HepG2 (cell line): ENCODE results near the gene LCE7A. TPM values are rescaled to one million over a fixed set of nuclear protein-coding genes. Genes with fewer than 3 reads are reported as not detected.

Source experiments
- ATAC-seq: fragments of 200-7000 bp; cut with Tn5 transposase; 3 replicates; pipeline ENCODE4 v1.9.1; 2020; ENCODE audit warnings: mild to moderate bottlenecking, moderate library complexity
- BruUV-seq: library from RNA; stranded (reverse); fragments of 400-500 nt; replicated peaks from 2 replicates; lab custom pipeline; 2021; lab: Mats Ljungman, UMichigan
- CTCF ChIA-PET: fragments of 300-600 bp; formaldehyde crosslinking; extraction: SDS; loops from one replicate; lab custom pipeline; 2021; ENCODE audit warnings: low total read pairs, inconsistent platforms, low intra/inter-chr PET ratio; lab: Yijun Ruan, JAX
- POLR2A ChIA-PET: fragments of 350-600 bp; sonication (Branson Sonifier 250); formaldehyde crosslinking; loops from one replicate; lab custom pipeline; 2020; ENCODE audit warnings: antibody characterized with exemption, inconsistent platforms; lab: Yijun Ruan, JAX
- DNase-seq: peaks from one replicate; pipeline ENCODE4 v3.0.0-alpha.2; 2015; ENCODE audit warnings: low spot score
- FAIRE-seq: peaks from 3 replicates; lab custom pipeline; 2011; peaks lifted over from hg19 to GRCh38; lab: Jason Lieb, UNC
- H2AFZ ChIP-seq: one replicate; pipeline ENCODE4 v1.6.1; 2011; ENCODE audit warnings: low read length, inconsistent platforms
- H3K27ac ChIP-seq: fragments of 300-600 bp; 3 replicates; pipeline ENCODE4 v1.8.0; 2011; ENCODE audit warnings: mixed run types, mild to moderate bottlenecking, mixed read lengths, low read length, inconsistent platforms; ENCODE audit not compliant: insufficient read depth; ENCODE audit errors: extremely low read length
- H3K27me3 ChIP-seq, 2 experiments: fragments of 200-600 bp in 1 of 2; 2 replicates in 1 of 2; 3 replicates in 1 of 2; pipeline versions ENCODE4 v1.6.0 to v1.8.0; 2011; ENCODE audit warnings: low read length in 2 of 2, mild to moderate bottlenecking in 2 of 2, moderate library complexity in 2 of 2, inconsistent platforms in 1 of 2; ENCODE audit not compliant: insufficient read depth in 2 of 2, control insufficient read depth in 1 of 2
- H3K36me3 ChIP-seq, 2 experiments: fragments of 200-600 bp in 1 of 2; replicated peaks in 1 of 2; 2 replicates in 1 of 2; 3 replicates in 1 of 2; pipeline versions ENCODE4 v1.5.1 to v1.8.0; 2011; ENCODE audit warnings: low read length in 2 of 2, inconsistent platforms in 1 of 2; ENCODE audit not compliant: insufficient read depth in 2 of 2, control insufficient read depth in 1 of 2
- H3K4me1 ChIP-seq: 2 replicates; pipeline ENCODE4 v1.5.1; 2012; ENCODE audit warnings: low read length, inconsistent platforms; ENCODE audit not compliant: insufficient read depth
- H3K4me2 ChIP-seq: 2 replicates; pipeline ENCODE4 v1.6.0; 2011; ENCODE audit warnings: low read depth, low read length, inconsistent platforms
- H3K4me3 ChIP-seq, 3 experiments: fragments of 200-600 bp in 1 of 3; sonication (generic), shearing (Covaris generic) in 1 of 3; replicated peaks in 1 of 3; 2 replicates each; pipeline ENCODE4 v1.5.1; 2011 to 2016; ENCODE audit warnings: low read length in 3 of 3, inconsistent platforms in 2 of 3, low read depth in 2 of 3, mild to moderate bottlenecking in 2 of 3, control low read depth in 1 of 3, mixed read lengths in 1 of 3; ENCODE audit not compliant: insufficient read depth in 1 of 3
- H3K79me2 ChIP-seq: one replicate; pipeline ENCODE4 v1.6.1; 2011; ENCODE audit warnings: low read length, inconsistent platforms; ENCODE audit not compliant: insufficient read depth
- H3K9ac ChIP-seq: 2 replicates; pipeline ENCODE4 v1.6.0; 2011; ENCODE audit warnings: mild to moderate bottlenecking, low read depth, low read length, inconsistent platforms; ENCODE audit not compliant: insufficient read depth
- H3K9me3 ChIP-seq: 2 replicates; pipeline ENCODE4 v1.5.1; 2012; ENCODE audit warnings: mild to moderate bottlenecking, low read length
- H4K20me1 ChIP-seq: 2 replicates; pipeline ENCODE4 v1.6.0; 2011; ENCODE audit warnings: inconsistent platforms, mild to moderate bottlenecking, low read length, moderate library complexity; ENCODE audit not compliant: insufficient read depth
- ATF7 ChIP-seq, 2 experiments: fragments of 450-650 bp in 1 of 2; sonication (generic) in 1 of 2; formaldehyde crosslinking in 1 of 2; IDR thresholded peaks; 2 replicates each; pipeline versions ENCODE4 v1.4.0 to v1.6.1; 2016 to 2020; ENCODE audit warnings: antibody characterized with exemption in 1 of 2, mild to moderate bottlenecking in 1 of 2, missing genetic modification reagents in 1 of 2
- DZIP1 ChIP-seq: sonication (generic); formaldehyde crosslinking; IDR thresholded peaks from 2 replicates; pipeline ENCODE4 v1.5.0; 2020; ENCODE audit warnings: mild to moderate bottlenecking, missing genetic modification reagents
- ESRRA ChIP-seq: sonication (generic); formaldehyde crosslinking; IDR thresholded peaks from 2 replicates; pipeline ENCODE4 v1.5.1; 2020; ENCODE audit warnings: mild to moderate bottlenecking, low read depth, missing genetic modification reagents
- SMAD9 ChIP-seq: sonication (generic); formaldehyde crosslinking; IDR thresholded peaks from 2 replicates; pipeline ENCODE4 v1.5.1; 2020; ENCODE audit warnings: mild to moderate bottlenecking, missing genetic modification reagents
- ZMYM2 ChIP-seq: sonication (generic); formaldehyde crosslinking; IDR thresholded peaks from 2 replicates; pipeline ENCODE4 v1.8.0; 2022; ENCODE audit warnings: mild to moderate bottlenecking, missing genetic modification reagents
- ZNF138 ChIP-seq: sonication (generic); formaldehyde crosslinking; IDR thresholded peaks from 2 replicates; pipeline ENCODE4 v1.5.0; 2020; ENCODE audit warnings: mild to moderate bottlenecking, low read depth, missing genetic modification reagents
- ZSCAN25 ChIP-seq: sonication (generic); formaldehyde crosslinking; IDR thresholded peaks from 2 replicates; pipeline ENCODE4 v1.8.0; 2022; ENCODE audit warnings: mild to moderate bottlenecking, missing genetic modification reagents
- WGBS: methylation state at CpG from one replicate; pipeline ENCODE4 v1.1.6; 2017; ENCODE audit warnings: low lambda C conversion rate; 5-methylcytosine and 5-hydroxymethylcytosine counted together
- in situ Hi-C: cut with HindIII; loops from 2 replicates; pipeline ENCODE4 v1.10.0; 2017; ENCODE audit warnings: low pct_unique_long_range_greater_than_20kb; ENCODE audit not compliant: extremely low pct_ligation_motif_present
- intact Hi-C: fragments of 100-400 bp; cut with micrococcal nuclease; formaldehyde crosslinking; loops from one replicate; pipeline ENCODE4 v1.10.0; 2022; ENCODE audit not compliant: unreplicated experiment
- polyA plus RNA-seq, 8 experiments: library from polyadenylated mRNA; depleted of rRNA in 3 of 8; stranded (reverse) in 7 of 8; unstranded in 1 of 8; fragments of >200 nt; fragmentation: Illumina TruSeq in 4 of 8; extraction: Trizol in 4 of 8; gene quantifications; 2 replicates each; pipeline versions ENCODE4 v1.2.1 to v1.2.3, GENCODE V29; 2011 to 2016; ENCODE audit warnings: low read depth in 4 of 8, missing spikeins in 1 of 8, mixed read lengths in 1 of 8; ENCODE audit not compliant: insufficient read depth in 1 of 8
- total RNA-seq, 5 experiments: library from RNA; depleted of rRNA; stranded (reverse); fragments of >200 nt; fragmentation: Illumina TruSeq; extraction: Trizol; gene quantifications; 2 replicates each; pipeline ENCODE4 v1.2.3, GENCODE V29; 2016; ENCODE audit warnings: low read depth in 1 of 5
- TF ChIP-seq, protein P1 (sequence below): sonication (generic); formaldehyde crosslinking; IDR thresholded peaks from 2 replicates; pipeline ENCODE4 v1.9.0; 2022; ENCODE audit warnings: missing genetic modification reagents, mild to moderate bottlenecking, borderline replicate concordance

The LCE7A gene
- total and polyA plus RNA-seq, 2 of the 13 experiments (the other 11 are each of a cell fraction or from before 2014, with no cell fraction given) = not detected

DNA sequence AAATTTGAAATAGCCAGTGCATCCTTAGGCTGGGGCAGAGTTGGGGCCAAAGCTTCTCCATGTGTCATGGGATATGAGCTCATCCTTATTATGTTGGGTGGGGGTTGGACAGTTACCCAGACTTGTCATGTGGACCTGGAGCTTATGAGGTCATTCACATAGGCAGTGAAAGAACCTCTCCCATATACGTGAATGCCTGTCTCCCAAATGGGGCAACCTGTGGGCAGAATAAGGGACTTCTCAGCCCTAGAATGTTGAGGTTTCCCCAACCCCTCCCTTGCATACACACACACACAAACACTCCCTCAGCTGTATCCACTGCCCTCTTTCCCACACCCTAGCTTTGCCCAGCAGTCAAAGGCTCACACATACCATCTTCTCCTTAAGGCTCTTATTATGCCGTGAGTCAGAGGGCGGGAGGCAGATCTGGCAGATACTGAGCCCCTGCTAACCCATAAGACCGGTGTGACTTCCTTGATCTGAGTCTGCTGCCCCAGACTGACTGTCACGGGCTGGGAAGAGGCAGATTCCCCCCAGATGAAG, 46.3 kb downstream of the LCE7A start:
- Histone ChIP-seq H4K20me1 (no peaks in the 10 kb centered on the region), H3K4me3 (no peak overlapping the region), H3K9ac (no peak overlapping the region), H3K4me1 (no peaks in the 10 kb centered on the region), H3K27me3 (no peaks in the 10 kb centered on the region; a peak in 1 of 5 replicates), H3K79me2 (no peaks in the 10 kb centered on the region), H3K36me3 (no peaks in the 10 kb centered on the region), H2AFZ (no peak overlapping the region), H3K4me2 (no peak overlapping the region), H3K9me3 (no peaks in the 10 kb centered on the region), H3K27ac (no peak overlapping the region)
- ChIA-PET CTCF (no interaction called here), POLR2A (no interaction called here)
- no peak for ATAC-seq
- intact Hi-C loops = no loop called here
- in situ Hi-C loops = no loop called here
- BruUV-seq = no TSS peak
- 3% methylated on average over 5 of the region's 5 CpGs for WGBS
- no peak for DNase-seq
- TF ChIP-seq ATF7 (IDR thresholded peaks at IDR 0.05) (peak; percentile 42; the same call in 1 of the 2 replicates), ATF7 (CRISPR knock-in tag; IDR thresholded peaks at IDR 0.05) (no peak), SMAD9 (no peak)
- FAIRE-seq = no peak

- Histone ChIP-seq H3K9me3 (no peaks in the 10 kb centered on the region), H2AFZ (no peak within 1 kb of the TSS), H3K9ac (no peak within 1 kb of the TSS), H3K4me2 (no peak within 1 kb of the TSS), H3K4me1 (no peaks in the 10 kb centered on the region), H3K27me3 (peaks cover 0 to 2% of the 10 kb centered on the region in 2 experiments; a peak in 1 of 5 replicates), H3K4me3 (no peak within 1 kb of the TSS), H3K27ac (no peak within 1 kb of the TSS), H3K79me2 (no peaks in the 10 kb centered on the region), H4K20me1 (no peaks in the 10 kb centered on the region), H3K36me3 (no peaks in the 10 kb centered on the region)
- no peak for DNase-seq
- ATAC-seq = no peak
- BruUV-seq = no TSS peak
- WGBS = 0% methylated on average over 4 of the region's 4 CpGs
- FAIRE-seq = no peak
- intact Hi-C loops (no loop called here), in situ Hi-C loops (no loop called here)
- CTCF ChIA-PET = no interaction called here
- POLR2A ChIA-PET = no interaction called here
- TF ChIP-seq ZNF138 (CRISPR knock-in tag) (no peak), DZIP1 (no peak), ESRRA (CRISPR knock-in tag) (no peak), ZMYM2 (CRISPR knock-in tag) (no peak), ZSCAN25 (CRISPR knock-in tag) (no peak)
- TF ChIP-seq, protein P1, sequence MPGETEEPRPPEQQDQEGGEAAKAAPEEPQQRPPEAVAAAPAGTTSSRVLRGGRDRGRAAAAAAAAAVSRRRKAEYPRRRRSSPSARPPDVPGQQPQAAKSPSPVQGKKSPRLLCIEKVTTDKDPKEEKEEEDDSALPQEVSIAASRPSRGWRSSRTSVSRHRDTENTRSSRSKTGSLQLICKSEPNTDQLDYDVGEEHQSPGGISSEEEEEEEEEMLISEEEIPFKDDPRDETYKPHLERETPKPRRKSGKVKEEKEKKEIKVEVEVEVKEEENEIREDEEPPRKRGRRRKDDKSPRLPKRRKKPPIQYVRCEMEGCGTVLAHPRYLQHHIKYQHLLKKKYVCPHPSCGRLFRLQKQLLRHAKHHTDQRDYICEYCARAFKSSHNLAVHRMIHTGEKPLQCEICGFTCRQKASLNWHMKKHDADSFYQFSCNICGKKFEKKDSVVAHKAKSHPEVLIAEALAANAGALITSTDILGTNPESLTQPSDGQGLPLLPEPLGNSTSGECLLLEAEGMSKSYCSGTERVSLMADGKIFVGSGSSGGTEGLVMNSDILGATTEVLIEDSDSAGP (CRISPR knock-in tag) = no peak
Measured at GRCh38 chr1:152907686-152908601, 48.1 kb downstream of the LCE7A start, which contains the start of gene IVL. TSS of gene IVL (plus strand) at chr1:152908546. CDS start at chr1:152909798, 1,252 bp downstream.
